SK-N-MC (cell line): ENCODE data around the gene EPB41L4A.

Source experiments
- DNase-seq: peaks from one replicate; pipeline ENCODE4 v3.0.0-alpha.2; 2011; ENCODE audit warnings: low read depth, low spot score
- H3K27ac ChIP-seq: fragments of 200-600 bp; sonication (generic); 2 replicates; pipeline ENCODE4 v1.5.1; 2016; ENCODE audit warnings: mixed run types
- H3K36me3 ChIP-seq: fragments of 200-600 bp; sonication (generic); 2 replicates; pipeline ENCODE4 v1.6.1; 2017; ENCODE audit warnings: antibody characterized with exemption, low read length, mixed read lengths; ENCODE audit not compliant: insufficient read depth
- H3K4me3 ChIP-seq: fragments of 200-600 bp; sonication (generic); 2 replicates; pipeline ENCODE4 v1.5.1; 2016
- H3K9ac ChIP-seq: fragments of 200-600 bp; sonication (generic); 2 replicates; pipeline ENCODE4 v1.8.0; 2017; ENCODE audit warnings: mixed run types, mixed read lengths; ENCODE audit not compliant: insufficient read length
- H3K9me3 ChIP-seq: fragments of 200-600 bp; sonication (generic); 2 replicates; pipeline ENCODE4 v1.6.1; 2017; ENCODE audit warnings: low read depth, mild to moderate bottlenecking, antibody characterized with exemption, low read length, moderate library complexity, mixed read lengths
- EZH2 ChIP-seq: fragments of 200-600 bp; sonication (generic); IDR thresholded peaks from one replicate; pipeline ENCODE4 v1.6.1; 2017; ENCODE audit warnings: antibody characterized with exemption
- FOXP2 ChIP-seq: optimal IDR thresholded peaks from 2 replicates; pipeline ENCODE3; 2011; ENCODE audit warnings: mild to moderate bottlenecking, moderate library complexity; ENCODE audit not compliant: insufficient read depth; ENCODE audit errors: extremely low read length, control extremely low read depth
- POLR2AphosphoS5 ChIP-seq: IDR thresholded peaks from 2 replicates; pipeline ENCODE4 v1.6.1; 2012; ENCODE audit warnings: mild to moderate bottlenecking, low read depth, low read length, borderline replicate concordance

The EPB41L4A gene

DNA sequence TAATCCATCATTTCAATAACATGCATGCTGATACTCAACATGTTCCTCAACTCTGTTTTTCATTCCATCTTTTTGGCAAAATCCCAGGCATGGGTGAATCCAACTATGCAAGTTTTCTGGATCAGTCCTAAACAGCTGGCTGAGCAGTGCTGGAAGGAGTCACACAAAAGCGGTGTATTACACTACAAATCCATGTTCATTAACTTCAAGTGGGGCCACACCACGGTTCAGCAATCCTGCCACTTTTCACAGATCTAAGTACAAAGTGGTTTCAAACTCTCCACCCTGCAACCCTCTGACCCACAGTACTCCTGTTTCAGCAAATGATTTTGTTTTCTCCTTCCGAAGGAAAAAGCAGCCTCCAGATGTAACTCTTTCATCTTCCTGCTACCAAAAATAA is 222.5 kb downstream of the EPB41L4A start:
- TF ChIP-seq POLR2AphosphoS5 = no peak
- no peak for TF ChIP-seq EZH2
- no peak for TF ChIP-seq FOXP2

DNA sequence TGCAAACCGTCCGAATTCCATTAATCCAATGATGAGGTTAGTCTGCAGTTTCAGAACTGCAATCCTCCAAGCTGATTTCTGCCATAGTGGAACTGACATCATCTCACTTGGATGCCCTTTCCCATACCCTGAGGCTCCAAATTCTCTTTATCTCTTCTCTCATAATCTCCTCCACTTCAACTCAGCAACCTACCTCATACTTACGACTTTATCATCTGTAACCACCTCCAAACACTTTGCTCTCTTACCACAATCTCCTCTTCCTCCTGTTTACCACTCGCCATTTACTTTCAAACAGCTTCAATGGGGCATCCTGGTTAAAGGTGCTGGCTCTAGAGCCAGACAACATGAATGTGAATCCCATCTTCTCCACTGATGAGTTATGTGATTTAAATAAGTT is 223.2 kb downstream of the EPB41L4A start:
- Histone ChIP-seq H3K27ac (no peak overlapping the region), H3K9ac (no peak overlapping the region), H3K4me3 (no peak overlapping the region), H3K9me3 (no peaks in the 10 kb centered on the region), H3K36me3 (no peaks in the 10 kb centered on the region)
- TF ChIP-seq FOXP2 (no peak), POLR2AphosphoS5 (no peak), EZH2 (no peak)
- DNase-seq = no peak

More for the DNA sequence above, 222.5 kb downstream of the EPB41L4A start:
- H3K27ac ChIP-seq = no peak overlapping the region
- no peak for DNase-seq
- no peak overlapping the region for H3K4me3 ChIP-seq
- no peak overlapping the region for H3K9ac ChIP-seq
- H3K36me3 ChIP-seq = no peaks in the 10 kb centered on the region
- H3K9me3 ChIP-seq = no peaks in the 10 kb centered on the region

DNA sequence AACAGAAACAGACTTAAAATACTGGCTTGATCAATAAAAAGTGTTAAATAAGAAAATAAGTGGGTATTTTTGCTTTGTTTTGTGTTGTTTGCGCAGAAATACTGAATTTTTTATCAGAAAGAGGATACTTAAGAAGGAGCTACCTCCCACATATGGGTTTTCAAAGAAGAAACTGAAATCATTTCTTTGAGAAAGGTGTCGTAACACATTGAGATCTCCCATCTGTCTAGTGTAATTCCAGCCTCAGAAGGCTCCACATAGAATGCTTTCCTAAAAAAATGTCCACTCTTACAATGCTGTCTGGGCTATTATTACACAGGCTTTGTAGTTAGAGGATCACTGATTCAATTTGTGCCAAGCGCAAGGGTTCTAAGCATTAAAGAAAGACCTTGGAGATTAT is 226.2 kb downstream of the EPB41L4A start:
- no peak for TF ChIP-seq POLR2AphosphoS5
- no peak for TF ChIP-seq EZH2
- TF ChIP-seq FOXP2 = no peak
- no peaks in the 10 kb centered on the region for H3K9me3 ChIP-seq
- no peak for DNase-seq
- no peaks in the 10 kb centered on the region for H3K36me3 ChIP-seq
- no peak overlapping the region for H3K27ac ChIP-seq
- H3K9ac ChIP-seq = no peak overlapping the region
- no peak overlapping the region for H3K4me3 ChIP-seq

DNA sequence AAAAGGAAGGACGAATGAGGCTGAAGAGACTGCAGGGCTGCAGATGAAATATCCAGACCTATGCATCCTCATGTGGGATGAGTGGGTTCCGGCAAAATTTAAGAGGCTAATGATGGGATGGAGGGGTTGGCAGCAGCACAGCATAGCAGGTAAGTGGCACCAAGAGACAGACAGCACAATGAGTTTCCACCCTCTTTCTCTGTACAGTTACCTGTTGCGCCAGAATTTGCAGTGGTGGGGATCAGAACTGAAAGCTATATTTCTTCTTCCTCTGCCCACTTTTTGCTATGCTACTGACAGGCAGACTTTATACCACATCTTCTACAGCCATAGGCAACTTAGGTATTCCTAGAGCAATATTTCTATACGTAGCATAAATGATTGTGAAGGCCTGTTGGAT is 227.0 kb downstream of the EPB41L4A start:
- TF ChIP-seq EZH2 (no peak), FOXP2 (no peak), POLR2AphosphoS5 (no peak)
- H3K9ac ChIP-seq = no peak overlapping the region
- no peak overlapping the region for H3K4me3 ChIP-seq
- no peaks in the 10 kb centered on the region for H3K9me3 ChIP-seq
- H3K27ac ChIP-seq = no peak overlapping the region
- no peaks in the 10 kb centered on the region for H3K36me3 ChIP-seq
- DNase-seq = no peak

- no peak overlapping the region for H3K27ac ChIP-seq
- no peak overlapping the region for H3K9ac ChIP-seq
- no peaks in the 10 kb centered on the region for H3K36me3 ChIP-seq
- no peaks in the 10 kb centered on the region for H3K9me3 ChIP-seq
- no peak for DNase-seq
- H3K4me3 ChIP-seq = no peak overlapping the region
- no peak for TF ChIP-seq POLR2AphosphoS5
- TF ChIP-seq EZH2 = no peak
- no peak for TF ChIP-seq FOXP2
Observed at GRCh38 chr5:112189391-112189790, 229.7 kb downstream of the EPB41L4A start.

DNA sequence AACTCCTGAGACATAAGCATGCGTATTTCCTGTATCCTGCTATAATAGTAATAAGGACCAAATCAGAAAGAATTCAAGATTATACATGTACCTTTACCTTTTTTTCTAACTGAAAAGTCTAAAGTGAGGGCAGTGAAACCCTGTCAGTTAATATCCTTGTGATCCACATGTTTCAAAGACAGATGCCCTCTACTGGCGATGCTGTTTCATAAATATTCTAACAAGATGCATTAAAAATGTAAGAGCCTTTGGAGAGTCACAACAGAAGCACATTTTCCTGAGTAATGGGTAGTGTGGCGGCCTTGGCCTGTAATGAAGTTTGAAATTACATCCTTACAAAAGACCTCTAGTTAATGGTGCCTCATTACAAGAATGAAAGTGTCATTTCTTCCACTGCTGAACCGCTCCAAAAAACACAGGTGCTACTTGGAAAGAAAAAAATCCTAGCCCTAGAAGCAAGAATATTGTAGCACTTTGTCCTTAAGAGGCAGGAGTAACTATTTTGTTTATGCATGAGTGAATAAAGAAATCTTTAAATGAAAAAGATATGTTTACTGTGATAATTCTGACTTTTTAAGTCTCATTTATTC is 232.6 kb downstream of the EPB41L4A start:
- no peak for DNase-seq
- TF ChIP-seq POLR2AphosphoS5 = no peak
- TF ChIP-seq EZH2 = no peak
- TF ChIP-seq FOXP2 = no peak
- Histone ChIP-seq H3K27ac (no peak overlapping the region), H3K36me3 (no peaks in the 10 kb centered on the region), H3K9ac (no peak overlapping the region), H3K9me3 (no peaks in the 10 kb centered on the region), H3K4me3 (no peak overlapping the region)

- Histone ChIP-seq H3K36me3 (no peaks in the 10 kb centered on the region), H3K27ac (no peak overlapping the region), H3K4me3 (no peak overlapping the region), H3K9ac (no peak overlapping the region), H3K9me3 (no peaks in the 10 kb centered on the region)
- TF ChIP-seq EZH2 (no peak), POLR2AphosphoS5 (no peak), FOXP2 (no peak)
- DNase-seq = no peak
Observed at GRCh38 chr5:112183874-112184273, 235.2 kb downstream of the EPB41L4A start.

GRCh38 chr5:112183103-112183711 is 235.9 kb downstream of the EPB41L4A start:
- Histone ChIP-seq H3K27ac (no peak overlapping the region), H3K36me3 (no peaks in the 10 kb centered on the region), H3K9me3 (no peaks in the 10 kb centered on the region), H3K4me3 (no peak overlapping the region), H3K9ac (no peak overlapping the region)
- TF ChIP-seq FOXP2 (no peak), POLR2AphosphoS5 (no peak), EZH2 (no peak)
- DNase-seq = no peak

GRCh38 chr5:112179290-112179689 is 239.8 kb downstream of the EPB41L4A start:
- H3K36me3 ChIP-seq = no peaks in the 10 kb centered on the region
- no peak overlapping the region for H3K4me3 ChIP-seq
- TF ChIP-seq EZH2 (no peak), FOXP2 (no peak), POLR2AphosphoS5 (no peak)
- H3K27ac ChIP-seq = no peak overlapping the region
- no peaks in the 10 kb centered on the region for H3K9me3 ChIP-seq
- DNase-seq = no peak
- H3K9ac ChIP-seq = no peak overlapping the region
